H9 (cell line): ENCODE measurements around the gene RORC. TPM values are rescaled to one million over a fixed set of nuclear protein-coding genes. Genes with fewer than 3 reads are reported as not detected.

Source experiments
- DNase-seq: peaks from one replicate; pipeline ENCODE4 v3.0.0-alpha.2; 2017
- H2AFZ ChIP-seq: one replicate; pipeline ENCODE4 v1.6.1; 2013; ENCODE audit warnings: mild to moderate bottlenecking, low read length, control low read depth, moderate library complexity
- H2AK5ac ChIP-seq: 2 replicates; pipeline ENCODE4 v1.6.1; 2013; ENCODE audit warnings: low read length, control low read depth, mixed read lengths; ENCODE audit not compliant: insufficient read length
- H2BK120ac ChIP-seq: one replicate; pipeline ENCODE4 v1.6.1; 2013; ENCODE audit warnings: low read depth, mild to moderate bottlenecking, low read length, control low read depth, inconsistent platforms; ENCODE audit not compliant: poor library complexity, severe bottlenecking
- H2BK12ac ChIP-seq: 2 replicates; pipeline ENCODE4 v1.6.1; 2013; ENCODE audit warnings: low read length, control low read depth, mixed read lengths, low read depth; ENCODE audit not compliant: insufficient read length
- H2BK15ac ChIP-seq: 2 replicates; pipeline ENCODE4 v1.6.1; 2013; ENCODE audit warnings: low read depth, low read length, control low read depth
- H2BK20ac ChIP-seq: one replicate; pipeline ENCODE4 v1.6.1; 2013; ENCODE audit warnings: low read depth, mild to moderate bottlenecking, low read length, control low read depth, inconsistent platforms; ENCODE audit not compliant: poor library complexity, severe bottlenecking
- H2BK5ac ChIP-seq: 2 replicates; pipeline ENCODE4 v1.6.1; 2013; ENCODE audit warnings: low read length, control low read depth, mixed read lengths; ENCODE audit not compliant: insufficient read length
- H3K14ac ChIP-seq: 2 replicates; pipeline ENCODE4 v1.6.1; 2013; ENCODE audit warnings: low read length, control low read depth; ENCODE audit not compliant: insufficient read depth
- H3K18ac ChIP-seq: 2 replicates; pipeline ENCODE4 v1.6.1; 2013; ENCODE audit warnings: low read depth, mild to moderate bottlenecking, mixed read lengths, low read length, control low read depth; ENCODE audit not compliant: insufficient read length
- H3K23ac ChIP-seq: 2 replicates; pipeline ENCODE4 v1.6.1; 2013; ENCODE audit warnings: low read length, control low read depth, mixed read lengths, low read depth; ENCODE audit not compliant: insufficient read length
- H3K23me2 ChIP-seq: 2 replicates; pipeline ENCODE4 v1.6.1; 2013; ENCODE audit warnings: low read depth, mild to moderate bottlenecking, mixed read lengths, low read length, control low read depth; ENCODE audit not compliant: insufficient read length, poor library complexity, severe bottlenecking
- H3K27ac ChIP-seq: 2 replicates; pipeline ENCODE4 v1.5.1; 2013; ENCODE audit warnings: low read length, control low read depth, mixed read lengths, low read depth; ENCODE audit not compliant: insufficient read length
- H3K27me3 ChIP-seq: 2 replicates; pipeline ENCODE4 v1.6.1; 2013; ENCODE audit warnings: low read length, control low read depth, inconsistent platforms; ENCODE audit not compliant: insufficient read depth
- H3K4ac ChIP-seq: 2 replicates; pipeline ENCODE4 v1.6.1; 2013; ENCODE audit warnings: low read depth, mild to moderate bottlenecking, control low read depth, inconsistent platforms, low read length, moderate library complexity
- H3K4me1 ChIP-seq: 2 replicates; pipeline ENCODE4 v1.6.1; 2013; ENCODE audit warnings: low read length, control low read depth, inconsistent platforms; ENCODE audit not compliant: insufficient read depth
- H3K4me2 ChIP-seq: 2 replicates; pipeline ENCODE4 v1.6.1; 2013; ENCODE audit warnings: low read length, control low read depth, mixed read lengths; ENCODE audit not compliant: insufficient read length, insufficient read depth
- H3K56ac ChIP-seq: 2 replicates; pipeline ENCODE4 v1.6.1; 2013; ENCODE audit warnings: low read depth, mild to moderate bottlenecking, mixed read lengths, low read length, control low read depth; ENCODE audit not compliant: insufficient read length
- H3K79me1 ChIP-seq: 2 replicates; pipeline ENCODE4 v1.6.1; 2013; ENCODE audit warnings: low read depth, mild to moderate bottlenecking, moderate library complexity, low read length, control low read depth, inconsistent platforms; ENCODE audit not compliant: insufficient read depth, poor library complexity, severe bottlenecking
- H3K79me2 ChIP-seq: 2 replicates; pipeline ENCODE4 v1.6.1; 2013; ENCODE audit warnings: low read length, control low read depth, inconsistent platforms; ENCODE audit not compliant: insufficient read depth
- H3K9ac ChIP-seq: 2 replicates; pipeline ENCODE4 v1.6.1; 2013; ENCODE audit warnings: low read length, control low read depth, mixed read lengths; ENCODE audit not compliant: insufficient read length; ENCODE audit errors: extremely low read depth
- H3K9me3 ChIP-seq: one replicate; pipeline ENCODE4 v1.6.1; 2013; ENCODE audit warnings: low read depth, low read length, inconsistent platforms; ENCODE audit not compliant: control insufficient read depth
- H3T11ph ChIP-seq: one replicate; pipeline ENCODE4 v1.6.1; 2013; ENCODE audit warnings: mild to moderate bottlenecking, low read length, control low read depth, inconsistent platforms
- H4K20me1 ChIP-seq: one replicate; pipeline ENCODE4 v1.6.1; 2013; ENCODE audit not compliant: control insufficient read depth, insufficient read length, insufficient read depth
- H4K5ac ChIP-seq: 2 replicates; pipeline ENCODE4 v1.6.1; 2013; ENCODE audit warnings: low read depth, mild to moderate bottlenecking, mixed read lengths, low read length, control low read depth; ENCODE audit not compliant: insufficient read length
- H4K8ac ChIP-seq: replicated peaks from 2 replicates; pipeline ENCODE4 v1.6.1; 2013; ENCODE audit warnings: low read length, control low read depth, mixed read lengths, low read depth; ENCODE audit not compliant: insufficient read length
- H4K91ac ChIP-seq: 2 replicates; pipeline ENCODE4 v1.6.1; 2013; ENCODE audit warnings: low read depth, mild to moderate bottlenecking, moderate library complexity, mixed read lengths, low read length, control low read depth; ENCODE audit not compliant: insufficient read length
- H3K27ac Mint-ChIP-seq, 3 experiments: 2 replicates in 2 of 3; 3 replicates in 1 of 3; pipeline ENCODE4 v1.8.0; 2020 to 2021; ENCODE audit warnings: mixed read lengths in 3 of 3, mild to moderate bottlenecking in 1 of 3, moderate library complexity in 1 of 3
- H3K27me3 Mint-ChIP-seq: 2 replicates; pipeline ENCODE4 v1.8.0; 2021; ENCODE audit warnings: low read depth, mild to moderate bottlenecking, moderate library complexity, mixed read lengths
- H3K36me3 Mint-ChIP-seq, 3 experiments: 2 replicates in 2 of 3; 3 replicates in 1 of 3; pipeline ENCODE4 v1.8.0; 2020 to 2021; ENCODE audit warnings: low read depth in 3 of 3, mixed read lengths in 3 of 3; ENCODE audit not compliant: insufficient read depth in 1 of 3
- H3K4me1 Mint-ChIP-seq, 2 experiments: 2 replicates each; pipeline ENCODE4 v1.8.0; 2020; ENCODE audit warnings: mixed read lengths in 2 of 2
- H3K4me3 Mint-ChIP-seq, 2 experiments: 2 replicates in 1 of 2; 3 replicates in 1 of 2; pipeline ENCODE4 v1.8.0; 2020 to 2021; ENCODE audit warnings: mild to moderate bottlenecking in 2 of 2, mixed read lengths in 2 of 2, moderate library complexity in 1 of 2
- H3K9me3 Mint-ChIP-seq, 2 experiments: 2 replicates in 1 of 2; 3 replicates in 1 of 2; pipeline ENCODE4 v1.8.0; 2020; ENCODE audit warnings: mild to moderate bottlenecking in 2 of 2, mixed read lengths in 2 of 2, moderate library complexity in 1 of 2
- total RNA-seq: library from RNA; stranded (reverse); gene quantifications from 2 replicates; pipeline ENCODE4 v1.2.1, GENCODE V29; 2021
- TF ChIP-seq, protein P1 (sequence below): fragments of 200-600 bp; sonication (generic); conservative IDR thresholded peaks from 3 replicates; pipeline ENCODE4 v1.8.0; 2021; ENCODE audit warnings: antibody characterized with exemption, mild to moderate bottlenecking

RORC gene
- total RNA-seq, 1 experiment from 2014 or later: 0.52 TPM

DNA sequence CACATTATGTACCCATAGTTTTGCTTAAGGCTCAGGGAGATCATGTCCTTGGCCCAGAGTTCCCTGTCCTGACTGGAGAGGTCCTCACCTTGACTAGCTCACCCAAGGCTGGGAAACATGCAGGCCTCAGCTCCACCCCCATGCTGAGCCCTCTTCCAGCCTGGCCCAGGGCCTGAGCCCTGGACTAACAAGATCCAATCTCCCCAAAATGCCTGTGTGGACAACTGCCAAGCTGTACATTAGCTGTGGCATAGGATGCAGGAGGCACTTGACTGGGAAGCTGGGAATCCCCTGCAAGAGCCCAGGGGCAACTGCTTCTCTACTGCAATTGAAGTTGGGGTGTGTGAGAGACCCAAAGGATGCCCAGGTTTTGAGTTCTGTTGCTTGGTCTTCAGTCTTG, 28.4 kb downstream of the RORC start:
- no peak overlapping the region for H2BK120ac ChIP-seq
- no peak overlapping the region for H4K8ac ChIP-seq
- no peak overlapping the region for H2BK15ac ChIP-seq
- H3K4me2 ChIP-seq: no peak overlapping the region
- no peaks in the 10 kb centered on the region for H3K4me1 ChIP-seq
- DNase-seq: no peak
- no peaks in the 10 kb centered on the region for H3K79me1 ChIP-seq
- no peak overlapping the region for H3K23ac ChIP-seq
- no peaks in the 10 kb centered on the region for H3K9me3 Mint-ChIP-seq
- H3T11ph ChIP-seq: no peak overlapping the region
- H3K4me1 Mint-ChIP-seq: peaks cover 3 to 16% of the 10 kb centered on the region in 2 experiments; a peak in 3 of 4 replicates
- H2AK5ac ChIP-seq: no peak overlapping the region
- TF ChIP-seq, protein P1, sequence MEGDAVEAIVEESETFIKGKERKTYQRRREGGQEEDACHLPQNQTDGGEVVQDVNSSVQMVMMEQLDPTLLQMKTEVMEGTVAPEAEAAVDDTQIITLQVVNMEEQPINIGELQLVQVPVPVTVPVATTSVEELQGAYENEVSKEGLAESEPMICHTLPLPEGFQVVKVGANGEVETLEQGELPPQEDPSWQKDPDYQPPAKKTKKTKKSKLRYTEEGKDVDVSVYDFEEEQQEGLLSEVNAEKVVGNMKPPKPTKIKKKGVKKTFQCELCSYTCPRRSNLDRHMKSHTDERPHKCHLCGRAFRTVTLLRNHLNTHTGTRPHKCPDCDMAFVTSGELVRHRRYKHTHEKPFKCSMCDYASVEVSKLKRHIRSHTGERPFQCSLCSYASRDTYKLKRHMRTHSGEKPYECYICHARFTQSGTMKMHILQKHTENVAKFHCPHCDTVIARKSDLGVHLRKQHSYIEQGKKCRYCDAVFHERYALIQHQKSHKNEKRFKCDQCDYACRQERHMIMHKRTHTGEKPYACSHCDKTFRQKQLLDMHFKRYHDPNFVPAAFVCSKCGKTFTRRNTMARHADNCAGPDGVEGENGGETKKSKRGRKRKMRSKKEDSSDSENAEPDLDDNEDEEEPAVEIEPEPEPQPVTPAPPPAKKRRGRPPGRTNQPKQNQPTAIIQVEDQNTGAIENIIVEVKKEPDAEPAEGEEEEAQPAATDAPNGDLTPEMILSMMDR: no peak
- H3K79me2 ChIP-seq: no peaks in the 10 kb centered on the region
- no peak overlapping the region for H3K9ac ChIP-seq
- H3K27ac Mint-ChIP-seq: peak overlapping the region in 2 of 3 experiments; percentile 23 to 62; a peak in 1 of 7 replicates
- H2AFZ ChIP-seq: no peak overlapping the region
- no peak overlapping the region for H2BK20ac ChIP-seq
- no peak overlapping the region for H2BK12ac ChIP-seq
- no peak overlapping the region for H3K4me3 Mint-ChIP-seq
- H4K91ac ChIP-seq: no peak overlapping the region
- H2BK5ac ChIP-seq: no peak overlapping the region
- no peak overlapping the region for H3K4ac ChIP-seq
- H3K18ac ChIP-seq: no peak overlapping the region
- no peak overlapping the region for H4K5ac ChIP-seq
- H3K9me3 ChIP-seq: no peaks in the 10 kb centered on the region
- H3K23me2 ChIP-seq: no peaks in the 10 kb centered on the region
- H3K36me3 Mint-ChIP-seq: no peaks in the 10 kb centered on the region
- H3K27me3 Mint-ChIP-seq: peaks cover 11% of the 10 kb centered on the region
- H3K56ac ChIP-seq: no peak overlapping the region
- 0 out of 2 replicates have a peak, but pooled peaks cover 2% of the 10 kb centered on the region for H3K27me3 ChIP-seq
- H4K20me1 ChIP-seq: no peaks in the 10 kb centered on the region
- no peak overlapping the region; the same call in 1 of the 2 replicates for H3K14ac ChIP-seq
- no peak overlapping the region for H3K27ac ChIP-seq
